GM12878 (cell line): Measurements from ENCODE around the gene ATP4A. TPM values are rescaled to one million over a fixed set of nuclear protein-coding genes. Genes with fewer than 3 reads are reported as not detected.
A peak's percentile ranks its signal among the peaks of the same experiment; 100 is the strongest.

Experiments used
- ATAC-seq: fragments of 200-7000 bp; cut with Tn5 transposase; 3 replicates; pipeline ENCODE4 v1.9.1; 2020; ENCODE audit warnings: mild to moderate bottlenecking, moderate library complexity
- BruUV-seq: library from RNA; stranded (reverse); fragments of 400-500 nt; replicated peaks from 2 replicates; lab custom pipeline; 2021; lab: Mats Ljungman, UMichigan
- CTCF ChIA-PET: fragments of 300-600 bp; sonication (Branson Sonifier 250); formaldehyde crosslinking; extraction: SDS; loops from one replicate; lab custom pipeline; 2021; ENCODE audit warnings: inconsistent platforms; lab: Yijun Ruan, JAX
- POLR2A ChIA-PET: fragments of 350-600 bp; formaldehyde crosslinking; extraction: SDS; loops from one replicate; lab custom pipeline; 2021; ENCODE audit warnings: inconsistent platforms; lab: Charles Lee
- RAD21 ChIA-PET: fragments of 300-600 bp; sonication (Branson Sonifier 250); formaldehyde crosslinking; loops from one replicate; lab custom pipeline; 2023; ENCODE audit warnings: antibody characterized with exemption; ENCODE audit not compliant: unreplicated experiment; lab: Charles Lee
- SMC1A ChIA-PET: fragments of 300-600 bp; sonication (Branson Sonifier 250); formaldehyde crosslinking; loops from one replicate; lab custom pipeline; 2023; ENCODE audit not compliant: unreplicated experiment, uncharacterized antibody; lab: Charles Lee
- DNase-seq: peaks from one replicate; pipeline ENCODE4 v3.0.0-alpha.2; 2011; ENCODE audit warnings: low read depth, low spot score
- FAIRE-seq: peaks from 3 replicates; lab custom pipeline; 2011; peaks lifted over from hg19 to GRCh38; lab: Jason Lieb, UNC
- H2AFZ ChIP-seq: 2 replicates; pipeline ENCODE4 v1.6.0; 2011; ENCODE audit warnings: low read depth, low read length, control low read depth; ENCODE audit not compliant: control insufficient read depth
- H3K27ac ChIP-seq: 2 replicates; pipeline ENCODE4 v1.5.1; 2011; ENCODE audit warnings: control low read depth; ENCODE audit not compliant: control insufficient read depth, insufficient read depth
- H3K27me3 ChIP-seq, 2 experiments: replicated peaks in 1 of 2; 2 replicates each; pipeline versions ENCODE4 v1.6.0 to v1.6.1; 2011; ENCODE audit warnings: low read length in 1 of 2; ENCODE audit not compliant: control insufficient read depth in 2 of 2, insufficient read depth in 2 of 2
- H3K36me3 ChIP-seq, 2 experiments: 2 replicates each; pipeline ENCODE4 v1.5.1; 2011; ENCODE audit warnings: low read length in 1 of 2; ENCODE audit not compliant: control insufficient read depth in 2 of 2, insufficient read depth in 2 of 2
- H3K4me1 ChIP-seq: 2 replicates; pipeline ENCODE4 v1.6.1; 2011; ENCODE audit warnings: mild to moderate bottlenecking, low read length, moderate library complexity, mixed read lengths; ENCODE audit not compliant: control insufficient read depth, insufficient read depth
- H3K4me2 ChIP-seq: 2 replicates; pipeline ENCODE4 v1.6.0; 2011; ENCODE audit warnings: control low read depth; ENCODE audit not compliant: control insufficient read depth, insufficient read depth
- H3K4me3 ChIP-seq: fragments of 200-600 bp; sonication (generic); 2 replicates; pipeline ENCODE4 v1.5.1; 2016
- H3K79me2 ChIP-seq: 2 replicates; pipeline ENCODE4 v1.6.0; 2011; ENCODE audit warnings: low read length; ENCODE audit not compliant: control insufficient read depth, insufficient read depth
- H3K9ac ChIP-seq: 2 replicates; pipeline ENCODE4 v1.8.0; 2011; ENCODE audit warnings: low read length, control low read depth, mixed read lengths; ENCODE audit not compliant: control insufficient read depth, insufficient read depth
- H3K9me3 ChIP-seq: replicated peaks from 3 replicates; pipeline ENCODE4 v1.5.1; 2011; ENCODE audit warnings: mild to moderate bottlenecking, low read length; ENCODE audit not compliant: control insufficient read depth, insufficient read depth
- H4K20me1 ChIP-seq: 2 replicates; pipeline ENCODE4 v1.6.0; 2011; ENCODE audit not compliant: control insufficient read depth, insufficient read depth
- DPF2 ChIP-seq: fragments of 450-650 bp; IDR thresholded peaks from 2 replicates; pipeline ENCODE4 v1.6.1; 2017; ENCODE audit warnings: mild to moderate bottlenecking
- ELK1 ChIP-seq: IDR thresholded peaks from 2 replicates; pipeline ENCODE4 v1.6.1; 2012; ENCODE audit warnings: low read depth, low read length, improper control_type of control experiment
- HDAC6 ChIP-seq: fragments of 200-600 bp; sonication (generic); IDR thresholded peaks from one replicate; pipeline ENCODE4 v1.8.0; 2017; ENCODE audit warnings: antibody characterized with exemption; ENCODE audit not compliant: unreplicated experiment
- IKZF1 ChIP-seq: fragments of 450-650 bp; conservative IDR thresholded peaks from 2 replicates; pipeline ENCODE4 v1.6.1; 2017; ENCODE audit warnings: antibody characterized with exemption, mild to moderate bottlenecking
- NRF1 ChIP-seq: conservative IDR thresholded peaks from 2 replicates; pipeline ENCODE4 v1.6.1; 2011; ENCODE audit warnings: mild to moderate bottlenecking, low read depth, low read length, improper control_type of control experiment
- SREBF1 ChIP-seq: IDR thresholded peaks from 2 replicates; pipeline ENCODE4 v1.6.1; 2012; ENCODE audit warnings: mild to moderate bottlenecking, low read length
- ZNF274 ChIP-seq: IDR thresholded peaks from one replicate; pipeline ENCODE4 v1.8.0; 2011; ENCODE audit not compliant: insufficient read length, insufficient read depth
- WGBS: methylation state at CpG from one replicate; pipeline ENCODE4 v1.1.6; 2016; ENCODE audit warnings: low lambda C conversion rate; ENCODE audit not compliant: insufficient replicate concordance, insufficient coverage; ENCODE audit errors: missing lambda C conversion rate; 5-methylcytosine and 5-hydroxymethylcytosine counted together
- in situ Hi-C: fragments of 300-500 bp; cut with MboI; formaldehyde crosslinking; loops from 9 replicates; pipeline ENCODE4 v1.14.3; 2018; ENCODE audit warnings: mixed read lengths
- intact Hi-C: fragments of 100-400 bp; cut with micrococcal nuclease; formaldehyde crosslinking; loops from one replicate; pipeline ENCODE4 v1.14.2; 2022; ENCODE audit not compliant: unreplicated experiment
- polyA plus RNA-seq, 11 experiments: library from polyadenylated mRNA; depleted of rRNA in 4 of 11; unstranded in 6 of 11; stranded (reverse) in 5 of 11; fragments of >200 nt; fragmentation: Nextera tagmentation in 4 of 11; fragmentation: Illumina TruSeq in 1 of 11; extraction: Ambion mirVana in 4 of 11; extraction: Trizol in 1 of 11; gene quantifications; 1 replicate in 1 of 11; 2 replicates in 10 of 11; pipeline versions ENCODE4 v1.2.1 to v1.2.3, GENCODE V29; 2011 to 2016; ENCODE audit warnings: inconsistent platforms in 2 of 11, missing spikeins in 2 of 11, low read depth in 1 of 11
- total RNA-seq, 4 experiments: library from RNA; depleted of rRNA in 3 of 4; stranded (reverse); fragments of >200 nt in 3 of 4; fragmentation: Illumina TruSeq in 1 of 4; extraction: Trizol in 1 of 4; gene quantifications; 2 replicates each; pipeline versions ENCODE4 v1.2.1 to v1.2.3, GENCODE V29; 2013 to 2021

ATP4A gene
- total and polyA plus RNA-seq, 10 of the 15 experiments (the other 5 are each of a cell fraction or from before 2014, with no cell fraction given): 0.03 to 1.5 (median 0.11) TPM; not detected in 3

- intact Hi-C loops (no loop called here), in situ Hi-C loops (no loop called here)
- Histone ChIP-seq H3K36me3 (no peaks in the 10 kb centered on the region; a peak in 1 of 4 replicates), H3K4me1 (peaks cover 8% of the 10 kb centered on the region), H3K4me2 (no peak overlapping the region), H4K20me1 (no peaks in the 10 kb centered on the region), H3K79me2 (peaks cover under 1% of the 10 kb centered on the region; the same call in 1 of the 2 replicates), H3K4me3 (no peak overlapping the region), H3K27ac (no peak overlapping the region), H2AFZ (no peak overlapping the region), H3K9me3 (no peaks in the 10 kb centered on the region), H3K27me3 (no peaks in the 10 kb centered on the region), H3K9ac (no peak overlapping the region)
- no peak for DNase-seq
- POLR2A ChIA-PET: no interaction called here
- ATAC-seq: no peak
- RAD21 ChIA-PET: no interaction called here
- TF ChIP-seq ZNF274 (no peak), DPF2 (no peak), NRF1 (no peak), IKZF1 (no peak)
- no TSS peak for BruUV-seq
- SMC1A ChIA-PET: no interaction called here
- no peak for FAIRE-seq
- 83% methylated on average over 21 of the region's 21 CpGs for WGBS
- CTCF ChIA-PET: interaction anchor here (0.8 to 1.4 kb wide), 2 partner anchors 41 to 141 kb away, joined by 3 to 6 read pairs; no protein-coding TSS in a partner anchor
These were observed 12.2 kb downstream of the ATP4A start for GRCh38 chr19:35551091-35551810.

GRCh38 chr19:35549879-35550523 is 13.5 kb downstream of the ATP4A start:
- DNase-seq (no peak), FAIRE-seq (no peak), ATAC-seq (no peak)
- no peak for TF ChIP-seq HDAC6
- no peak for TF ChIP-seq ELK1
- peak; percentile 41; the same call in 1 of the 2 replicates for TF ChIP-seq DPF2
- TF ChIP-seq SREBF1: no peak
- Histone ChIP-seq H3K4me2 (no peak overlapping the region), H3K9ac (no peak overlapping the region), H3K9me3 (no peaks in the 10 kb centered on the region), H3K27ac (no peak overlapping the region), H3K79me2 (peaks cover 9% of the 10 kb centered on the region), H3K4me1 (peaks cover 10% of the 10 kb centered on the region), H3K4me3 (no peak overlapping the region), H2AFZ (no peak overlapping the region), H4K20me1 (no peaks in the 10 kb centered on the region), H3K36me3 (no peaks in the 10 kb centered on the region), H3K27me3 (no peaks in the 10 kb centered on the region)
- ChIA-PET CTCF (interaction anchor here (1.1 to 4.7 kb wide), 13 partner anchors 10 to 163 kb away, joined by 3 to 63 read pairs (median 7); partner anchors contain the start of gene ETV2), SMC1A (interaction anchor here (1.3 to 2.7 kb wide), 3 partner anchors 40 to 61 kb away, joined by 4 to 12 read pairs (median 10); no protein-coding TSS in a partner anchor), RAD21 (no interaction called here), POLR2A (no interaction called here)
- intact Hi-C loops: loop anchor here (1.0 to 5.0 kb wide), 3 partner anchors 42 to 382 kb away; partner anchors contain the start of gene HAUS5
- in situ Hi-C loops: no loop called here
- no TSS peak for BruUV-seq
- WGBS: 78% methylated on average over 15 of the region's 15 CpGs
